Measurements from ENCODE around the gene LIME1. TPM values are rescaled to one million over a fixed set of nuclear protein-coding genes. Genes with fewer than 3 reads are reported as not detected.

LIME1 gene
- total RNA-seq, 1 experiment from 2014 or later: 13.5 TPM

GRCh38 chr20:63702036-63702665, 34.3 kb upstream of the LIME1 start:
- H4K20me1 ChIP-seq (ENCODE audit: control insufficient read depth, insufficient read depth, insufficient read length): no peaks in the 10 kb centered on the region
- peaks cover 5% of the 10 kb centered on the region for H3K23me2 ChIP-seq (ENCODE audit: insufficient read length, low read depth, low read length, poor library complexity, severe bottlenecking)
- H3T11ph ChIP-seq (ENCODE audit: low read length): no peak overlapping the region
- no peak overlapping the region for H3K18ac ChIP-seq (ENCODE audit: insufficient read length, low read depth, low read length)
- no peak overlapping the region for H3K27ac ChIP-seq (ENCODE audit: insufficient read length, low read depth, low read length)
- H2BK20ac ChIP-seq (ENCODE audit: low read depth, low read length, poor library complexity, severe bottlenecking): no peak overlapping the region
- H2BK15ac ChIP-seq (ENCODE audit: low read depth, low read length): no peak overlapping the region
- H3K4me1 ChIP-seq (ENCODE audit: insufficient read depth, low read length): no peaks in the 10 kb centered on the region
- no peak overlapping the region for H3K4ac ChIP-seq (ENCODE audit: low read depth, low read length)
- H3K23ac ChIP-seq (ENCODE audit: insufficient read length, low read depth, low read length): no peak overlapping the region
- no peak overlapping the region for H3K9ac ChIP-seq (ENCODE audit: extremely low read depth, insufficient read length, low read length)
- H3K79me1 ChIP-seq (ENCODE audit: insufficient read depth, low read depth, low read length, poor library complexity, severe bottlenecking): peaks cover 3% of the 10 kb centered on the region
- no peak overlapping the region for H3K4me2 ChIP-seq (ENCODE audit: insufficient read depth, insufficient read length, low read length)
- H3K27me3 ChIP-seq (ENCODE audit: insufficient read depth, low read length): no peaks in the 10 kb centered on the region
- H4K8ac ChIP-seq (replicated peaks; ENCODE audit: insufficient read length, low read depth, low read length): no peak overlapping the region
- no peak for DNase-seq
- no peak overlapping the region for H3K56ac ChIP-seq (ENCODE audit: insufficient read length, low read depth, low read length)
- H3K9me3 Mint-ChIP-seq: no peaks in the 10 kb centered on the region
- H3K27me3 Mint-ChIP-seq (ENCODE audit: low read depth): peaks cover 3% of the 10 kb centered on the region; the same call in 1 of the 2 replicates
- H2AFZ ChIP-seq (ENCODE audit: low read length): no peak overlapping the region
- peaks cover 4 to 14% of the 10 kb centered on the region in 2 experiments for H3K4me1 Mint-ChIP-seq
- no peak overlapping the region; a peak in 1 of 5 replicates for H3K4me3 Mint-ChIP-seq
- peaks cover 16 to 28% (median 26%) of the 10 kb centered on the region in 3 experiments; a peak in 6 of 7 replicates for H3K36me3 Mint-ChIP-seq (ENCODE audit: insufficient read depth in 1 of 3, low read depth in 3 of 3)
- peaks cover 2% of the 10 kb centered on the region; the same call in 1 of the 2 replicates for H3K79me2 ChIP-seq (ENCODE audit: insufficient read depth, low read length)
- no peak overlapping the region for H2BK5ac ChIP-seq (ENCODE audit: insufficient read length, low read length)
- H4K91ac ChIP-seq (ENCODE audit: insufficient read length, low read depth, low read length): no peak overlapping the region
- H3K9me3 ChIP-seq (ENCODE audit: control insufficient read depth, low read depth, low read length): no peaks in the 10 kb centered on the region
- H2BK120ac ChIP-seq (ENCODE audit: low read depth, low read length, poor library complexity, severe bottlenecking): no peak overlapping the region
- H4K5ac ChIP-seq (ENCODE audit: insufficient read length, low read depth, low read length): no peak overlapping the region
- no peak overlapping the region for H3K27ac Mint-ChIP-seq
- no peak overlapping the region; the same call in 1 of the 2 replicates for H3K14ac ChIP-seq (ENCODE audit: insufficient read depth, low read length)
- no CpG with 5 or more reads among the region's 16 CpGs for WGBS (ENCODE audit: extremely low coverage, insufficient read length, low lambda C conversion rate)
- no peak overlapping the region for H2BK12ac ChIP-seq (ENCODE audit: insufficient read length, low read depth, low read length)
- no peak overlapping the region for H2AK5ac ChIP-seq (ENCODE audit: insufficient read length, low read length)
- TF ChIP-seq CTCF (conservative IDR thresholded peaks at IDR 0.05): no peak
